ENCODE measurements around the gene CD276.

- no peak for TF ChIP-seq CTCF (IDR thresholded peaks at IDR 0.05)
- no peak for TF ChIP-seq ZFX (IDR thresholded peaks at IDR 0.05; ENCODE audit: borderline replicate concordance)
These were observed 62.1 kb downstream of the CD276 start for GRCh38 chr15:73746261-73746660.
